T-helper 1 cell (primary cell): ENCODE results near the gene RDH13.
"Not testable (repeated sequence)": the region's sequence is repeated elsewhere in the genome, so short reads cannot be mapped to it uniquely, and the experiment has no call there.

Experiments
- DNase-seq, 5 donors: peaks; one replicate each; pipeline ENCODE4 v3.0.0-alpha.2; 2012 to 2020

RDH13 gene

GRCh38 chr19:55008781-55009180 is 54.2 kb downstream of the RDH13 start:
- DNase-seq = not testable (repeated sequence)

DNA sequence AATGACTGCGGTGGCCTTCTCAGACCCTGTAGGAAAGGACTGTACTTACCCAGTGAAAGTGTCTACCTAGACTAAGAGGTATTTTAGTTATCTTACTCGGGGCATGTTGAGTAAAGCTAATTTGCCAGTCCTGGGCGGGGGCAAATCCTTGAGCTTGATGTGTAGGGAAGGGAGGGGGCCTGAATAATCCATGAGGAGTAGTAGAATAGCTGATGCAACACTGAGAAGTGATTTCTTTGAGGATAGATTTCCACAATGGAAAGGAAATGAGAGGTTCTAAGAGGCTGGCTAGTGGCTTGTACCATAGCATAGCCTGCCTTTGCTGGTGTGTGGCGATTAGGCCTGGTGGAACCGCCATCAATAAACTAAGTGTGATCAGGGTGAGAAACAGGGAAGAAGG is 54.8 kb downstream of the RDH13 start:
- not testable (repeated sequence) for DNase-seq

DNA sequence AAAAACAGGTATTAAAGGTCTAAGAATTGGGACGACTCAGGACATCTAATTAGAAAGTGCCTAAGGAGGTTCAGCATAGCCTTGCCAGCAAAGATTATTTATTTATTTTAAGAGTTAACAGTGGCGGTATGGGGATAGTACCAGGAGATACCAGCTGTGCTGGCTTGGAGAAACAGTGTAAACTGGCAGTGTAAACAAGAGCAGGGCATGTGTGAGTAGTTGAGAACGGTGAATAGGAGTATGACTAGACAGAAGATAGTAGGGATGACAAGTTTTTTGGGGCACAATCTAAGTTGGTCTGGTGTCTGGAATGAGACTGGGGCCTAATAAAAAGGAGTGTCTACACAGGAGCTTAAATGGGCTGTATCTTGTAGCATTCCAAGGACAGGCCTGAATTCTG is 55.4 kb downstream of the RDH13 start:
- not testable (repeated sequence) for DNase-seq

- DNase-seq = not testable (repeated sequence)
These were observed 56.2 kb downstream of the RDH13 start for GRCh38 chr19:55006795-55007194.

GRCh38 chr19:55005684-55006488 is 57.1 kb downstream of the RDH13 start:
- DNase-seq = peak; percentile 25 to 94 (median 43)

- no peak for DNase-seq
These were observed 62.2 kb downstream of the RDH13 start for GRCh38 chr19:55000761-55001160.

- DNase-seq = not testable (repeated sequence)
These were observed 64.2 kb downstream of the RDH13 start for GRCh38 chr19:54998751-54999239.

DNA sequence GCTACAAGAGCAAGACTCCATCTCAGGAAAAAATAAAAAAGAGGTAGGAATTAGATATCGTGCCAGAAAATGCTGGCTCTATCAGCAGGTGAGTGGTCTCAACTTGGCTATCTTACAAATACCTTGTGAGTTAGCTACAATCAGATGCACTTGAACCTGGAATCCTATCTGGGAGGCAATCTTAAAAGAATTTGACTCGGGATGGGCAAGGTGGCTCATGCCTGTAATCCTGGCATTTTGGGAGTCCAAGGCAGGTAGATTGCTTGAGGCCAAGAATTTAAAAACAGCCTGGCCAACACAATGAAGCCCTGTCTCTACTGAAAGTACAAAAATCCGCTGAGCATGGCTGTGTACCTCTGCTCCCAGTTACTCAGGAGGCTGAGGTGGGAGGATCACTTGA is 67.4 kb downstream of the RDH13 start:
- DNase-seq = no peak
